ENCODE measurements around the gene SNX13.

SNX13 gene

GRCh38 chr7:17743316-17743715 lies 197.0 kb downstream of the SNX13 start:
- DNase-seq (ENCODE audit: low read depth), result no peak
- TF ChIP-seq MAX (IDR thresholded peaks at IDR 0.05; ENCODE audit: low read depth, low read length), result no peak
- no peak for TF ChIP-seq MYC (IDR thresholded peaks at IDR 0.05; ENCODE audit: low read depth, low read length)
- no peak for TF ChIP-seq POLR2A (IDR thresholded peaks at IDR 0.05; ENCODE audit: extremely low read depth, insufficient read length)
- TF ChIP-seq, protein P1, sequence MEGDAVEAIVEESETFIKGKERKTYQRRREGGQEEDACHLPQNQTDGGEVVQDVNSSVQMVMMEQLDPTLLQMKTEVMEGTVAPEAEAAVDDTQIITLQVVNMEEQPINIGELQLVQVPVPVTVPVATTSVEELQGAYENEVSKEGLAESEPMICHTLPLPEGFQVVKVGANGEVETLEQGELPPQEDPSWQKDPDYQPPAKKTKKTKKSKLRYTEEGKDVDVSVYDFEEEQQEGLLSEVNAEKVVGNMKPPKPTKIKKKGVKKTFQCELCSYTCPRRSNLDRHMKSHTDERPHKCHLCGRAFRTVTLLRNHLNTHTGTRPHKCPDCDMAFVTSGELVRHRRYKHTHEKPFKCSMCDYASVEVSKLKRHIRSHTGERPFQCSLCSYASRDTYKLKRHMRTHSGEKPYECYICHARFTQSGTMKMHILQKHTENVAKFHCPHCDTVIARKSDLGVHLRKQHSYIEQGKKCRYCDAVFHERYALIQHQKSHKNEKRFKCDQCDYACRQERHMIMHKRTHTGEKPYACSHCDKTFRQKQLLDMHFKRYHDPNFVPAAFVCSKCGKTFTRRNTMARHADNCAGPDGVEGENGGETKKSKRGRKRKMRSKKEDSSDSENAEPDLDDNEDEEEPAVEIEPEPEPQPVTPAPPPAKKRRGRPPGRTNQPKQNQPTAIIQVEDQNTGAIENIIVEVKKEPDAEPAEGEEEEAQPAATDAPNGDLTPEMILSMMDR (IDR thresholded peaks at IDR 0.05; ENCODE audit: low read depth, low read length), result no peak

GRCh38 chr7:17741426-17741825 lies 198.9 kb downstream of the SNX13 start:
- DNase-seq (ENCODE audit: low read depth), result no peak
- no peak overlapping the region for H3K4me3 ChIP-seq (ENCODE audit: low read depth, low read length)
- TF ChIP-seq MYC (IDR thresholded peaks at IDR 0.05; ENCODE audit: low read depth, low read length), result no peak
- TF ChIP-seq MAX (IDR thresholded peaks at IDR 0.05; ENCODE audit: low read depth, low read length), result no peak
- TF ChIP-seq, protein P1 (IDR thresholded peaks at IDR 0.05; ENCODE audit: low read depth, low read length), result no peak
- no peak for TF ChIP-seq POLR2A (IDR thresholded peaks at IDR 0.05; ENCODE audit: extremely low read depth, insufficient read length)

More at GRCh38 chr7:17743316-17743715, 197.0 kb downstream of the SNX13 start:
- H3K4me3 ChIP-seq (ENCODE audit: low read depth, low read length), result no peak overlapping the region
